HuH-7.5 (cell line): Measurements from ENCODE around the gene MAGED2.
A peak's percentile ranks its signal among the peaks of the same experiment; 100 is the strongest.
"Not testable (repeated sequence)": the region's sequence is repeated elsewhere in the genome, so short reads cannot be mapped to it uniquely, and the experiment has no call there.

Source experiments
- DNase-seq: peaks from one replicate; pipeline ENCODE4 v3.0.0; 2011; ENCODE audit warnings: low spot score

The MAGED2 gene

DNA sequence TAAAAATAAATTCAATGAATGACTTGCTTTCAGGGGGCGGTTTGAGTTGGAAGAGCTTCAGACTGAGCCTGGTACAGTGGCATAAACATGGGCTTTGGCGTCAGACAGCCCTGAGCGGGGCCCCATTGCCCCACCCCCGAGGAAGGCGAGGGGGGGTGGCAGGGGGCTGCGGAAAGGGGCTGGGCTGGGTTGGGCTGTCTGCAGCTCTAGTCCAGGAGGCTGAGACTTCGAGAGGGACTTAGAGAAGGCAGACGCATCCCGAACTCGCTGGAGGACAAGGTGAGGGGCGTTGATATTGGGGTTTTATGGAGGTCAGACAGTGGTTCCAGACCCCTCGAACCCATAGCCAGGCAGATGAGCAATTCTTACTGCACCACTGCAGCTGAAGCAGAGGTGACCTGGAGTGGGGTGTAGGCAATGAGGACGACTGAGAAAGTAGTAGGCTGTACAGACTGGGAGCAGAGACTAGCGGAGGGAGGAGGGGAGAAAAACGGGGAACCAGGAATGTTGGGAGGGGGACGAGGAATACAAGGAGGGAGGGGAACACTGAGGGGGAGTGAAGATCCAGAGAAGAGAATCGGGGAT lies at the start of gene MAGED2:
MAGED2 (plus strand) TSS at position 222 of the 585 bp plus-strand sequence. CDS start 1,587 bp downstream, outside the sequence.
- no peak for DNase-seq

GRCh38 chrX:54758114-54759055 lies 49.2 kb upstream of the MAGED2 start:
- peak; percentile 10 for DNase-seq

DNA sequence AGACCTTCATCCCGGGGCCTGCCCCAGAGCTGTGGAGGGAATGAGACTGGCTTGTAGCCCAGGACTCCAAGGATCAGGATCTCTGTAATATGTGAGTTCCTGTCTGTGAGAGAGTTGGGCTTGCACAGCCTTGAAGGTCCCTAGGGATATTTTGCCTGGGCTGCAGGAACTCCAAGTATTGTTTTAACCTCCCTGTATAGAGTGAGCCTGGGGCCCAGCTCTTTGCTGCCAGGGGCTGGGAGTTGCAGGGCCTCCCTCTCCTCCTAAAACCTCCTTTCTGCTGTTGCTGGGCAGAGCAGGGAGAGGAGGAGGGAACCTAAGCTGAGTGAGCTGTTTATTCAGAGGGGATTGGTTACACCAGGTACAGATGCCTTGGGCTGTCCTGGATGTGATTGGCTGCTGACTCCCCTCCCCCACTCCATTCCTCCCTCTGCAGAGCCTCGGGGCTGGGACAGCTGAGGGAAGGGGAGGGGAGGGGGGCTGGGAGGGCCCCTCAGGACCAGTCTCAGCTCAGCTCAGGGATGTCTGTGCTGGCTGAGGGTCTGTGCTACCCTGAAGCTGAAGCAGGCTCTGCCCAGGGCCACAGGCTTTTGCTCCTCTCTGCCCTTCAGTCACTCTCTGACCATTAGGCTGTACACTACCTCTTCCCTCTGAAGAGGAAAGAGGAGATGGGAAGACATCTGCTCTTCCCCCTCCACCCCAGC lies 33.0 kb upstream of the MAGED2 start:
- not testable (repeated sequence) for DNase-seq

DNA sequence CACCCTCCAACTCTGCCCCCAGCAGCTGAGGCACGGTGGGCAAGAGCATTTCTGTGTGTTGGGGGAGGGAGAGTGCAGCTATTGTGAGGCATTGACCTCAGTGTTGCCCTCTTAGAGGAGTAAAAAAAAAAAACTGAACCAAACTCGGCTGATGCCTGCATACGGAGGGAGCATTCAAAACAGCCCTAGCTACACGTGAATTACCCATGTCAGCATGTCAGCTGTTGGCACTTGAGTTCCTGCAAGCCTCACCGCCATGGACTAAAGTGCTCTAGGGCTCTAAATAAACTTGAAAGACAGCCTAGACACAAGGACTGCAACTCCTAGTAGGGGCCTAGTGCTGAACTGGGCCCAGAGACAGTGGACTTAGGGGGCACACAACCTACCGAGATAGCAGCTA lies 31.5 kb upstream of the MAGED2 start:
- DNase-seq, result no peak

DNA sequence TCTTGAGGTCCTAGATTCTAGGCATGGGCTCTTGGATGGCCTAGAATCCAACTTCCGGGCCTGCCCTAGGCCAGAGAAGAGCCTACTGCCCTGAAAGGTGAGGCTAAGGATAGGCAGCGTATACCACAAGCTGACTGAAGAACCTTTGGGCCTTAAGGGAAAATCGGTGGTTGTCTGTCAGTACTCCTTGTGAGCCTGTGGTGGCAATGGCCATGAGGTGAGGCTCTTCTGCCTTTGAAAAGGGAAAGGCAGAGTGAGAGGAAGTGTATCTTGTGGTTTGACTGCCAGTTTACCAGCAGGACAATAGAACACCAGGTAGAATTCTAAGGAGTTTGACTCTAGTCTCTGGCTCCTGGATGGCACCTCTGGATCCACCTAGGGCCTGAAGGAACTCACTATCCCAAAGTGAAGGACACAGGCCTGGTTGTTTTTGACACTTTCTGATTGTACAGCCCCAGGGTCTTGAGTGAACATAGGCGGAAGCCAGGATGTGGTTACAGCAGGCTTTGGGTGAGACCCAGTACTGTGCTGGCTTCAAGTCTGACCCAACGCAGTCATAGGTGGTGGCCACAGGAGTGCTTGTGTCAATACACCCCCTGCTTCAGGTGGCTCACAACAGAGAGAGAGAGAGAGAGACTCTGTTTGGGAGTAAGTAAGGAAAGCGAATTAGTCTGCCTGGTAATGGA lies 30.4 kb upstream of the MAGED2 start:
- no peak for DNase-seq

DNA sequence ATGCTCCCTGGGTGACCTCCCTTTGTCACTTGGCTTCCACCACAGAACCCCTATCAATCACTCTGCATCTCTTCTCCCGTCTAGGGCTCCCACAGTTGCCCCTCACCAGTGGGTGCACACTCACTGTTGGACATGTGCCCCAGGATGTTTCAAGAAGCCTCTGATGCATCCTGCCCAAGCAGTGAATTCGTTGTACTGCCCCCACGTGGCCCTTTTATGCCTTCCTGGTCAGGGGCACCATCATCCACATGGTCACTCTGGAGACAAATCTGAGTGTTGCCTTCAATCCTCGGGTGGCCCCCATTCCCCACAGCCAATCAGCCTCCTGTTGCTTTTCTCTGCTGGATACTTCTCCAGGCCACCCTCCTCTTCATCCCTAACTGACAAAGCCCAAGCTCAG lies 21.6 kb upstream of the MAGED2 start:
- peak; percentile 13 for DNase-seq

GRCh38 chrX:54786967-54787366 lies 20.6 kb upstream of the MAGED2 start:
- DNase-seq, result peak; percentile 20

DNA sequence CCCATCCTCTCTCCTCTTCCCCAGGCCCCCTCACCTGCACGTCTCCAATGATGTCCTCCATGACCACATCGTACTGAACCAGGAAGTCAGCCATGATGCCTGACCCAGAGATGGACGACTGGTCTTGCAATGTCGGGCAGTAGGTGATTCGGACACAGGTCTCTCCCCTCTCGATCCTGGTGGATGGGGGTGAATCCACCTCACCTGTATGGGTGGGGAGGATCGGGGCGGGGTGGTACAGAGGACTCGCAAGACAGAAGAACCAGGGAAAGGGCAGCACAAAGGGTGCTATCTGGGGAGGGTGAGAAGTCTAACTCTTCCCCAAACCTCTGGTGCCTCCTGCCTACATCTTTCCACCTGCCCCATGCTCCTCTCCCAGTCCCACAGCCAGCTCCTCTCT lies 19.1 kb upstream of the MAGED2 start:
- no peak for DNase-seq

DNA sequence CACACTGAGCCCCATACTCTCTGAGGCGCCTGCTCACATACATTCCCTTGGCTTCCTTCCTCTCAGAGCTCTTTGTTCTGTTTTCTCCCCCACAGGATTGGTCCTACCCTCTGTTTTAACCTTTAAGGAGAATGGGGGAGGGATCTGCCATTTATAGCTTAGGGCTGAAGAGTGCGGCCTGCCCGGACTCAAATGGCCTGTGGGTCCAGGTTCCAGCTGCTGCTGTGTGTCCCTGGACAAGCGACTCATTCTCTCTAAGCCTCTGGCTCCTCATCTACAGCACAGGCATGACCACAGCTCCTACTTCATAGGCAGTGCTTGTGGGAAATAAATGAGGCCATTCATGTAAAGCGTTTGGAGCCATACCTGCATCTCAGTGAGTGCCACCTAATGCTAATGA lies 18.1 kb upstream of the MAGED2 start:
- DNase-seq, result not testable (repeated sequence)

GRCh38 chrX:54794028-54794427 lies 13.5 kb upstream of the MAGED2 start:
- DNase-seq, result no peak

DNA sequence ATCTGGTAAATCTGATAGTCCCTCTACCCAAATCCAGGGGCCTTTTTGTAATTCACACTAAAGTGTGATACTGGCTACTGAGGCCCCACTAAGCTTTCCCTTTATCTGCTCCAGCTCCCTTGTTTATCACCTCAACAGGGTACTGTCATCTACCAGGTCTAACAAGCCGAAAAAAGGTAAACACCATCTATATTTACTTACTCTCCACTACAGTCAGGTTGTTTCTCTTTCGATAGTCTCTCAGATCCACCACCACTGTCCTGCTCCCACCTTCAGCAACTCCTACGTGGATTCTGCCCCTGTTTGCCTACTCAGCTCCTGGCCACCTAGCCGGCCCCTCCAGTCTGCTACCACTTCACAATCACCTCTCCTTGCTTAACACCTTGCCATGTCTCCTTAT lies 12.8 kb upstream of the MAGED2 start:
- no peak for DNase-seq

GRCh38 chrX:54798137-54798536 lies 9.4 kb upstream of the MAGED2 start, which contains the start of gene ITIH6:
Gene ITIH6, minus strand, starts transcription at chrX:54798255. Its CDS starts 45 bp downstream, at chrX:54798210.
- no peak for DNase-seq

GRCh38 chrX:54799046-54799445 lies 8.5 kb upstream of the MAGED2 start:
- no peak for DNase-seq

DNA sequence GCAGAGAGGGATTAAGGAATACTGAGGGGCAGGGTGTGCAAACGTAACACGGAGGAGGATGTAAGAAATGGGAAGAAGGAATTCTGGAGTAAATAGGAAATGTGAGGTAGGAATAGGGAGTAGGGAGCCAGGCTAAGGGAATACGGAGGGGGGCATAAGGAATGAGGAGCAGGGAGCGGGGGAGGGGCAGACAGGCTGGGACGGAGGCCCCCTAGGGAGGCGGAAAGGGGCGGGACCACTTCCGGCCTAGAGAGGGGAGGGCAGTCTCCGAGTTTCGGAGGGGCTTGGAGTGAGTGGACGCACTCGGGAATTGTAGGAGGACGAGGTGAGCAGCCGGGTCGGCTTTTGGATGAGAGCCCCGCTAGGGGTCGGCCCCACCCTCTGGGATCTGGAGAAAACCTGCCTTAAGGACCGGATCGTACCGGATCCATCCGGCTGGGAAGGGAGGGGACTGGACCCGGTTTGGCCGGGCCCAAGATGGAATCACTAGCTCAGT lies 612 bp downstream of the MAGED2 start:
- DNase-seq, result peak; percentile 32

DNA sequence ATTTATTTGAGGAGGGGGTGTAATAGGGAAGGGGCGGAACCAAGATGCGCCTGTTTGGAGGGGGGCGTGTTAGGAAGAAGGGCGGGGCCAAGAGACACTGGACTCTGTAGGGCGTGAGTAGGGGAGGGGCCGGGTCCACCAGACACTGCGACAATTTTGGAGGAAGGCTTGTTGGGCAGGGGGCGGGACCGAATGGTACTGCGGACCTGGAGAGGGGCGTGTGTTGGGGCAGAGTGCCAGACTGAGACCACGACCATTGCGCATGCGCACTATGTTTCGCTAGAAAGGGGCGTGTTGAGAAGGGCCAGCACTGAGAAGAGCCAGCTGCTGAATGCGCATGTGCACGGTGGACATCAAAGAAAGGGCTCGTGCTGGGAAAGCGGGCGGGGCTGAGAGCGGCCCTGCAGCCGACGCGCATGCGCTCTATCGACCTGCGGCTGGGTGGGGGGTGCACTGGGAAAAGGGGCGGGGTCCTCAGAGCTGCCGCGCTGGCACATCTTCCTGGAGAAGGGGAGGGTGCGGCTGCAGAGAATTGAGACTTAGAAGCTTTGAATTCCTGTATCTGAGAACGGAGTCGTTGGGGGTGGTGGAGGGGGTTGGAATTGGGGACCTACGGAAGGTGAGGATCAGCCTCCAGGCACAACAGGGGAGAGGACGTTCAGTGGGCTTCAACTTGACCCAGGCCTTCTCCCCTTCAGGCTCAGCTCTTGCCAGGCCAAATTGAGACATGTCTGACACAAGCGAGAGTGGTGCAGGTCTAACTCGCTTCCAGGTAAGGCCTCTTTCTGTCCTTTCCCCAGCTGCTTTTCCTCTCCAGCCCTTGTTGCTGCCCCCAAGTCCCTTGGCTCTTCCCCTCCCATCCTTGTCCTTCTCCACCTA lies 1.3 kb downstream of the MAGED2 start:
- DNase-seq, result peak; percentile 82

DNA sequence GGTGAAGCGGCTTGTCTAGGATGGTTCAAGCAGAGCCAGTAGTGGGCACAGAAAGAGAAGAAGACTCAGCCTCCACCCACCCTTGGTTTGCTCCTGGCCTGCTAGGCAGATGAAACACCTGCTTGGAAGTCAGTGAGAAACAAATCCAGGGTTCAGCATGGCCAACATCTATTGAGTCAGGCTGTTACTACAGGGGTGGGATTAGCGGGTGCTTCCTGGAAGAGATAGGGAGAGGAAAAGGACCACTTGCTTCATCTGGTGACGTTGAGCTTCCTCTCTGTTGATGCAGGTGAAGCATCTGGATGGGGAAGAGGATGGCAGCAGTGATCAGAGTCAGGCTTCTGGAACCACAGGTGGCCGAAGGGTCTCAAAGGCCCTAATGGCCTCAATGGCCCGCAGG lies 3.0 kb downstream of the MAGED2 start:
- no peak for DNase-seq

DNA sequence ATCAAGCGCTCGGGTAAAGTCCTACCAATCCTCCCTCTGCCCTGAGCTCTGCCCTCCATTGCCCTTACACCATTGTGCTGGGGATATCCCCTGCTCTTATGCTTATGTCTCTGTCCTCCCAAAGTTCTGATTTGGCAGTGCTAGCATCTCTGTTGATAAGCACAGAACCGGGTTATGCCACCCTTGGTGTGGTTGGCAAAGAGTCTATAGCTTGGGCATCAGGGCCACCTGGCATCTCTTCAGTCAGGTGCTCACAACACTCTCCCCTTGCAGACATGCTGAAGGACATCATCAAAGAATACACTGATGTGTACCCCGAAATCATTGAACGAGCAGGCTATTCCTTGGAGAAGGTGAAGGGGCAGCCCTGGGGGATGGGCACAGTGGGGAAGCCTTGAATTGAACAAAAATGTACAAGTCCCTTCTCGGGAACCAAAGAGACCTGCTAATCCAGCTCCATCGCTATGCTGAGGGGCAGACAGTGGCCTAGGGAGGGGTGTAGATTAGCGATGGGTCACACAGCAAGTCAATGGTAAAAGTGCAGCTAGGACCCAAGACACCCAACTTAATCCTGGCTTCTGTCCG lies 3.8 kb downstream of the MAGED2 start:
- DNase-seq, result no peak

- no peak for DNase-seq
Observed at GRCh38 chrX:54812306-54812705, 4.8 kb downstream of the MAGED2 start.

DNA sequence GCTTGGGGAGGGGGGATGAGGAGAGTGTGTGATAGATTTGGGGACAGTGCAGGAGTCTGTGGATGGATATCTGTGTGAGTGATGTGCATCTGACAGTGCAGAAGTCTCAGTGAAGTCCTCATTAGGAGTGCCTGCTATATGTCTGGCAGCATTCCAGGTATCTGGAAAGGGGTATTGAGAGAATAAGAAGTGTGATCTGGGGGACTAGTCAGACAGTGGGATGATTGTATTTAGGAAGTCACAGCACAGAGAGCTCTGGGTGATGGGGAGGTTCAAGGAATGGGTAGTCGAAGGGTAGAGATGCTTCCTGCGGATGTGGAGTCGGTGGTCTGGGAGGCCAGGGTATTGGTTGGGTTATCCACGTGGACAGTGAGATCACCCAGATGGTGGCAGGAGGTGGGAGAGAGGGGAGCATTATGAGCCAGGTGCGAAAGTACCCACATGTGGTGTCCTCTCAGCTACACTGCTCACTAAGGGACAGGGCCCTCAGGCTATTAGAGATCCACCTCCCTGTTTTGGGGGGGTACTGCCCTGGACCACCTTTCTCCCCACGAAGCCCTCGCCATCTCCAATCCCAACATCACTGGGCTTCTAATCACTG lies 9.8 kb downstream of the MAGED2 start:
- no peak for DNase-seq

- no peak for DNase-seq
Observed at GRCh38 chrX:54818221-54818620, 10.7 kb downstream of the MAGED2 start.
